ENCODE results near the gene CLC. TPM values are rescaled to one million over a fixed set of nuclear protein-coding genes. Genes with fewer than 3 reads are reported as not detected.

The CLC gene
- total and polyA plus RNA-seq, 2 of the 8 experiments (the other 6 are each of a cell fraction or from before 2014, with no cell fraction given): 6.4 to 12.4 TPM

DNA sequence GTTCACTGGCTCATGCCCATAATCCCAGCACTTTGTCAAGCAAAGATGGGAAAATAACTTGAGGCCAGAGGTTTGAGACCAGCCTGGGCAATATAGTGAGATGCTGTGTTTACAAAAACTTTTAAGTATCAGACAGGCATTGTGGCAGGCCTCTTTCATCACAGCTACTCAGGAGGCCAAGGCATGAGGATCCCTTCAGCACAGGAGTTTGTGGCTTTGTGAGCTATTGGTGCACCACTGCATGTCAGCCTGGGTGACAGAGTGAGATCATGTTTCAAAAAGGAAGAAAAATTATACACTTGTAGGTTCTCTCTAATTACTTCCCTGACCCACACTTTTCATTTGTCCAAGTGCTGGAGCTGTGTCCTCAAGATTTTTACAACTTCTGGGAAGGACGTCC lies 45.0 kb downstream of the CLC start:
- no peak for FAIRE-seq
- no peaks in the 10 kb centered on the region for H4K20me1 ChIP-seq (replicated peaks in 1 of 2; ENCODE audit: control insufficient read depth in 1 of 2, insufficient read depth in 2 of 2, low read length in 2 of 2)
- no peaks in the 10 kb centered on the region for H3K23me2 ChIP-seq (ENCODE audit: low read depth, low read length)
- H2BK12ac ChIP-seq (ENCODE audit: low read depth, low read length): no peak overlapping the region
- H4K8ac ChIP-seq (ENCODE audit: extremely low read depth, insufficient read depth, low read length): no peak overlapping the region
- H3K27me3 ChIP-seq (replicated peaks in 1 of 4; ENCODE audit: control insufficient read depth in 3 of 4, extremely low read depth in 1 of 4, insufficient read depth in 3 of 4, low read length in 3 of 4): no peaks in the 10 kb centered on the region
- peak overlapping the region; percentile 89; the same call in 1 of the 2 replicates for H2BK5ac ChIP-seq (ENCODE audit: low read depth, low read length)
- peaks cover 0 to 6% (median 4%) of the 10 kb centered on the region in 4 experiments; a peak in 2 of 7 replicates for H3K4me1 ChIP-seq (replicated peaks in 1 of 4; ENCODE audit: control insufficient read depth in 3 of 4, insufficient read depth in 4 of 4, low read length in 3 of 4)
- TF ChIP-seq E2F6 (IDR thresholded peaks at IDR 0.05): no peak
- no peak for TF ChIP-seq SAP30 (IDR thresholded peaks at IDR 0.05; ENCODE audit: insufficient read depth, insufficient replicate concordance, low read length)
- TF ChIP-seq CBX8 (IDR thresholded peaks at IDR 0.05; ENCODE audit: borderline replicate concordance, low read depth, low read length): no peak
- TF ChIP-seq RBBP5 (IDR thresholded peaks at IDR 0.05; ENCODE audit: borderline replicate concordance, low read depth, low read length): no peak
- TF ChIP-seq BRCA1 (IDR thresholded peaks at IDR 0.05; ENCODE audit: low read depth, low read length): no peak
- no peak for TF ChIP-seq RAD21 (IDR thresholded peaks at IDR 0.05 in 1 of 2, conservative IDR thresholded peaks at IDR 0.05 in 1 of 2; ENCODE audit: low read depth in 2 of 2, low read length in 2 of 2)
- no peak for TF ChIP-seq POU5F1 (IDR thresholded peaks at IDR 0.05; ENCODE audit: low read depth, low read length)
- TF ChIP-seq USF2 (IDR thresholded peaks at IDR 0.05; ENCODE audit: low read length): no peak
- POLR2A ChIA-PET (ENCODE audit: partially characterized antibody): no interaction called here
- no peak overlapping the region for H3K4me2 ChIP-seq (ENCODE audit: insufficient read depth in 1 of 2, low read depth in 2 of 2, low read length in 2 of 2)
- no peaks in the 10 kb centered on the region for H3K9me3 ChIP-seq (ENCODE audit: insufficient read depth in 2 of 2, low read depth in 1 of 2, low read length in 1 of 2)
- peak overlapping the region; percentile 4 for H4K91ac ChIP-seq (replicated peaks; ENCODE audit: insufficient read length, low read length)
- no peaks in the 10 kb centered on the region for H3K36me3 ChIP-seq (ENCODE audit: control insufficient read depth in 2 of 4, insufficient read depth in 4 of 4, low read length in 3 of 4)
- no peak overlapping the region for H3K56ac ChIP-seq (replicated peaks; ENCODE audit: insufficient read length, low read depth, low read length)
- H3K79me1 ChIP-seq (ENCODE audit: low read depth, low read length): no peaks in the 10 kb centered on the region
- H2AK5ac ChIP-seq (ENCODE audit: low read depth, low read length): no peak overlapping the region
- H3K18ac ChIP-seq (ENCODE audit: extremely low read depth, low read length): no peak overlapping the region
- CTCF ChIA-PET (ENCODE audit: partially characterized antibody): interaction anchor here (0.6 kb wide), 1 partner anchor 8 kb away, joined by 3 read pairs; no protein-coding TSS in a partner anchor
- no peak overlapping the region for H3K4ac ChIP-seq (replicated peaks; ENCODE audit: insufficient read length, low read depth, low read length)
- peak overlapping the region; percentile 65 for H2BK120ac ChIP-seq (replicated peaks; ENCODE audit: low read depth, low read length)
- H3K79me2 ChIP-seq (ENCODE audit: control insufficient read depth in 1 of 2, insufficient read depth in 2 of 2, low read length in 2 of 2): no peaks in the 10 kb centered on the region
- no peak for DNase-seq (ENCODE audit: low read depth in 1 of 2, low spot score in 2 of 2)
- no peak overlapping the region for H3K23ac ChIP-seq (ENCODE audit: insufficient read length)
- H3K14ac ChIP-seq (ENCODE audit: insufficient read length): no peak overlapping the region
- no peak overlapping the region for H3K4me3 ChIP-seq (ENCODE audit: extremely low read depth in 1 of 4, insufficient read depth in 2 of 4, low read depth in 3 of 4, low read length in 4 of 4)
- H2BK20ac ChIP-seq (ENCODE audit: low read length): no peak overlapping the region; the same call in 1 of the 2 replicates
- no peak overlapping the region for H3K9ac ChIP-seq (replicated peaks in 1 of 4; ENCODE audit: extremely low read depth in 1 of 4, low read depth in 3 of 4, low read length in 3 of 4)
- no peak overlapping the region for H2AFZ ChIP-seq (ENCODE audit: low read length)
- H2BK15ac ChIP-seq (ENCODE audit: low read length): no peak overlapping the region
- no peak overlapping the region for H4K5ac ChIP-seq (ENCODE audit: insufficient read length, low read depth, low read length)
- no peak overlapping the region; the same call in 1 of the 2 replicates for H3K27ac ChIP-seq (ENCODE audit: low read depth, low read length)
- WGBS, 2 experiments (ENCODE audit: extremely low coverage in 1 of 2, insufficient coverage in 1 of 2, insufficient read length in 1 of 2, insufficient replicate concordance in 2 of 2, low coverage in 1 of 2, low lambda C conversion rate in 2 of 2, missing lambda C conversion rate in 1 of 2): 72% methylated on average over 1 of the region's 1 CpG; no CpG with 5 or more reads in 1 of the 2 experiments
